Lung (tissue), 12 donors: ENCODE measurements around the gene PCDH1. TPM values are rescaled to one million over a fixed set of nuclear protein-coding genes. Genes with fewer than 3 reads are reported as not detected.

Source experiments
- ATAC-seq: fragments of 200-7000 bp; cut with Tn5 transposase; one replicate; pipeline ENCODE4 v1.9.1; 2020; ENCODE audit warnings: moderate number of reproducible peaks; ENCODE audit not compliant: insufficient read depth, low FRiP score
- DNase-seq, 3 donors: peaks; one replicate each; pipeline ENCODE4 v3.0.0-alpha.2; 2013 to 2017
- H3K27ac ChIP-seq, 2 donors: one replicate each; pipeline ENCODE4 v1.5.1; 2013; ENCODE audit warnings: mild to moderate bottlenecking in 2 of 2, moderate library complexity in 2 of 2, control low read depth in 1 of 2, inconsistent platforms in 1 of 2, low read depth in 1 of 2, low read length in 1 of 2
- H3K27me3 ChIP-seq, 3 donors: one replicate each; pipeline ENCODE4 v1.5.1; 2013; ENCODE audit warnings: low read length in 2 of 3; ENCODE audit not compliant: control insufficient read depth in 3 of 3, insufficient read depth in 3 of 3
- H3K36me3 ChIP-seq, 4 donors: one replicate each; pipeline ENCODE4 v1.5.1; 2013; ENCODE audit warnings: low read length in 4 of 4, mild to moderate bottlenecking in 1 of 4, moderate library complexity in 1 of 4; ENCODE audit not compliant: control insufficient read depth in 4 of 4, insufficient read depth in 4 of 4
- H3K4me1 ChIP-seq, 5 donors: one replicate each; pipeline ENCODE4 v1.5.1; 2013; ENCODE audit warnings: low read length in 5 of 5, mild to moderate bottlenecking in 2 of 5, moderate library complexity in 1 of 5; ENCODE audit not compliant: control insufficient read depth in 5 of 5, insufficient read depth in 5 of 5
- H3K4me3 ChIP-seq: one replicate; pipeline ENCODE4 v1.5.1; 2013; ENCODE audit warnings: mild to moderate bottlenecking, control low read depth, moderate library complexity
- H3K9ac ChIP-seq, 2 donors: one replicate each; pipeline ENCODE4 v1.5.1; 2013; ENCODE audit warnings: low read length in 2 of 2, control low read depth in 1 of 2; ENCODE audit not compliant: insufficient read depth in 1 of 2
- H3K9me3 ChIP-seq, 4 donors: one replicate each; pipeline ENCODE4 v1.5.1; 2013; ENCODE audit warnings: low read length in 3 of 4, mild to moderate bottlenecking in 1 of 4, moderate library complexity in 1 of 4; ENCODE audit not compliant: control insufficient read depth in 4 of 4, insufficient read depth in 3 of 4
- CTCF ChIP-seq: IDR thresholded peaks from 2 replicates; pipeline ENCODE4 v1.5.1; 2012; ENCODE audit warnings: mild to moderate bottlenecking; ENCODE audit errors: control extremely low read depth, extremely low read depth
- WGBS, 2 donors: extraction: QIAGEN DNeasy Blood & Tissue Kit; methylation state at CpG; one replicate each; pipeline ENCODE4 v1.1.7; 2013; 5-methylcytosine and 5-hydroxymethylcytosine counted together
- polyA plus RNA-seq, 2 donors: library from polyadenylated mRNA; stranded (reverse); fragments of 200-250 nt; gene quantifications; one replicate each; pipeline ENCODE4 v1.2.1, GENCODE V29; 2013
- total RNA-seq, 2 donors: library from RNA; depleted of rRNA in 1 of 2; stranded (reverse); fragments of >200 nt in 1 of 2; gene quantifications; one replicate each; pipeline ENCODE4 v1.2.1, GENCODE V29; 2014 to 2021
- donor health status: control.
- donor health status: control.
- donor health status: Bipolar disorder and iron deficiency.
- donor health status: healthy.
- donor health status: DM: yes; HTN: yes; CAD: no.

PCDH1 gene
- total and polyA plus RNA-seq, 4 donors: 18.2 to 70.2 (median 44.4) TPM

GRCh38 chr5:141916522-141916921, 38.3 kb upstream of the PCDH1 start:
- WGBS, 2 donors: 63 to 86% methylated on average over 2 of the region's 2 CpGs
- ATAC-seq (no peak), DNase-seq (no peak)
- Histone ChIP-seq H3K4me3 (no peak overlapping the region), H3K27ac (no peak overlapping the region), H3K9ac (no peak overlapping the region), H3K4me1 (peaks cover 0 to 11% (median 2%) of the 10 kb centered on the region in 5 donors), H3K9me3 (peaks cover 0 to 2% (median 0%) of the 10 kb centered on the region in 4 donors), H3K27me3 (peaks cover 0 to 17% (median 7%) of the 10 kb centered on the region in 3 donors), H3K36me3 (no peaks in the 10 kb centered on the region)
- no peak for TF ChIP-seq CTCF

- Histone ChIP-seq H3K4me1 (peaks cover 0 to 11% (median 2%) of the 10 kb centered on the region in 5 donors), H3K9me3 (peaks cover 0 to 2% (median 0%) of the 10 kb centered on the region in 4 donors), H3K27ac (no peak overlapping the region), H3K9ac (no peak overlapping the region), H3K36me3 (no peaks in the 10 kb centered on the region), H3K27me3 (peaks cover 0 to 17% (median 7%) of the 10 kb centered on the region in 3 donors), H3K4me3 (no peak overlapping the region)
- WGBS, 2 donors: 87 to 91% methylated on average over 6 of the region's 6 CpGs
- ATAC-seq: no peak
- no peak for TF ChIP-seq CTCF
- no peak for DNase-seq
These were observed 37.7 kb upstream of the PCDH1 start for GRCh38 chr5:141915881-141916336.

GRCh38 chr5:141914797-141915196, 36.6 kb upstream of the PCDH1 start:
- Histone ChIP-seq H3K9ac (no peak overlapping the region), H3K4me3 (no peak overlapping the region), H3K27me3 (peaks cover 0 to 21% (median 7%) of the 10 kb centered on the region in 3 donors), H3K36me3 (no peaks in the 10 kb centered on the region), H3K4me1 (peaks cover 0 to 11% (median 2%) of the 10 kb centered on the region in 5 donors), H3K27ac (no peak overlapping the region), H3K9me3 (peaks cover 0 to 2% (median 0%) of the 10 kb centered on the region in 4 donors)
- DNase-seq (no peak), ATAC-seq (no peak)
- WGBS, 2 donors: 92 to 94% methylated on average over 3 of the region's 3 CpGs
- TF ChIP-seq CTCF: no peak
